MM.1S (cell line): ENCODE data around the gene ATP13A2.
"Not testable (repeated sequence)": the region's sequence is repeated elsewhere in the genome, so short reads cannot be mapped to it uniquely, and the experiment has no call there.

ENCODE experiments used
- DNase-seq: peaks from one replicate; pipeline ENCODE4 v3.0.0-alpha.2; 2015
- H2AFZ ChIP-seq: fragments of 300-600 bp; sonication (generic); 2 replicates; pipeline ENCODE4 v1.6.0; 2016; ENCODE audit warnings: antibody characterized with exemption, low read length
- H3F3A ChIP-seq: fragments of 300-600 bp; sonication (generic); 2 replicates; pipeline ENCODE4 v1.6.1; 2016; ENCODE audit warnings: mild to moderate bottlenecking, antibody characterized with exemption, low read length, moderate library complexity, mixed read lengths; ENCODE audit not compliant: insufficient read depth
- H3K27ac ChIP-seq: fragments of 300-600 bp; sonication (generic); 2 replicates; pipeline ENCODE4 v1.5.1; 2016; ENCODE audit warnings: mild to moderate bottlenecking, low read length
- H3K27me3 ChIP-seq: fragments of 300-600 bp; sonication (generic); replicated peaks from 2 replicates; pipeline ENCODE4 v1.6.0; 2016; ENCODE audit warnings: low read length; ENCODE audit not compliant: insufficient read depth
- H3K36me3 ChIP-seq: fragments of 300-600 bp; sonication (generic); replicated peaks from 2 replicates; pipeline ENCODE4 v1.6.1; 2016; ENCODE audit warnings: mild to moderate bottlenecking, low read length, mixed read lengths; ENCODE audit not compliant: insufficient read depth
- H3K4me1 ChIP-seq: fragments of 300-600 bp; sonication (generic); 2 replicates; pipeline ENCODE4 v1.6.1; 2016; ENCODE audit warnings: low read length, mixed read lengths
- H3K4me2 ChIP-seq: fragments of 300-600 bp; sonication (generic); 2 replicates; pipeline ENCODE4 v1.6.0; 2016; ENCODE audit warnings: low read depth, low read length
- H3K4me3 ChIP-seq: fragments of 300-600 bp; sonication (generic); 2 replicates; pipeline ENCODE4 v1.5.1; 2016; ENCODE audit warnings: low read length, mixed read lengths
- H3K79me2 ChIP-seq: fragments of 300-600 bp; sonication (generic); 2 replicates; pipeline ENCODE4 v1.6.1; 2016; ENCODE audit warnings: mixed run types, low read length, mixed read lengths
- H3K9ac ChIP-seq: fragments of 300-600 bp; sonication (generic); 2 replicates; pipeline ENCODE4 v1.6.1; 2016; ENCODE audit warnings: low read length, mixed read lengths
- H3K9me2 ChIP-seq: fragments of 300-600 bp; sonication (generic); replicated peaks from 2 replicates; pipeline ENCODE4 v1.6.1; 2016; ENCODE audit warnings: mild to moderate bottlenecking, low read length, mixed read lengths; ENCODE audit not compliant: insufficient read depth
- H3K9me3 ChIP-seq: fragments of 300-600 bp; sonication (generic); replicated peaks from 2 replicates; pipeline ENCODE4 v1.6.1; 2016; ENCODE audit warnings: mild to moderate bottlenecking, low read length, mixed read lengths; ENCODE audit not compliant: insufficient read depth
- H4K20me1 ChIP-seq: fragments of 300-600 bp; sonication (generic); 2 replicates; pipeline ENCODE4 v1.6.1; 2016; ENCODE audit warnings: mild to moderate bottlenecking, low read length, moderate library complexity, mixed read lengths; ENCODE audit not compliant: insufficient read depth
- CTCF ChIP-seq: fragments of 300-600 bp; sonication (generic); IDR thresholded peaks from 2 replicates; pipeline ENCODE4 v1.5.1; 2016; ENCODE audit warnings: antibody characterized with exemption, low read length, mixed read lengths
- EZH2 ChIP-seq: fragments of 300-600 bp; sonication (generic); optimal IDR thresholded peaks from 2 replicates; pipeline ENCODE3; 2017; ENCODE audit warnings: low read depth, mild to moderate bottlenecking, antibody characterized with exemption, low read length, mixed read lengths
- EZH2phosphoT487 ChIP-seq: fragments of 300-600 bp; sonication (generic); IDR thresholded peaks from 2 replicates; pipeline ENCODE4 v1.6.1; 2018; ENCODE audit warnings: antibody characterized with exemption, low read length

The ATP13A2 gene

GRCh38 chr1:16948282-16948891 is 63.3 kb downstream of the ATP13A2 start:
- not testable (repeated sequence) for H3K36me3 ChIP-seq, H2AFZ ChIP-seq, H3K9me2 ChIP-seq, H3K4me1 ChIP-seq, H3K9ac ChIP-seq, H3K4me2 ChIP-seq, H3K27me3 ChIP-seq, H3K79me2 ChIP-seq, H3F3A ChIP-seq, H4K20me1 ChIP-seq, DNase-seq, H3K4me3 ChIP-seq, H3K27ac ChIP-seq, H3K9me3 ChIP-seq

- no peaks in the 10 kb centered on the region for H4K20me1 ChIP-seq
- no peaks in the 10 kb centered on the region for H3K9me3 ChIP-seq
- no peaks in the 10 kb centered on the region for H3K9me2 ChIP-seq
- no peak for DNase-seq
- H2AFZ ChIP-seq: no peak overlapping the region
- no peaks in the 10 kb centered on the region for H3K4me1 ChIP-seq
- no peak overlapping the region for H3K4me3 ChIP-seq
- no peaks in the 10 kb centered on the region for H3K27me3 ChIP-seq
- H3K9ac ChIP-seq: no peak overlapping the region
- no peaks in the 10 kb centered on the region for H3K36me3 ChIP-seq
- no peaks in the 10 kb centered on the region for H3K79me2 ChIP-seq
- H3K4me2 ChIP-seq: no peak overlapping the region
- TF ChIP-seq CTCF: no peak
- no peak for TF ChIP-seq EZH2
- no peak for TF ChIP-seq EZH2phosphoT487
- H3K27ac ChIP-seq: no peak overlapping the region
- no peaks in the 10 kb centered on the region for H3F3A ChIP-seq
Measured at GRCh38 chr1:16946646-16947045, 65.1 kb downstream of the ATP13A2 start.

GRCh38 chr1:16946185-16946584 is 65.5 kb downstream of the ATP13A2 start:
- not testable (repeated sequence) for H3K9me2 ChIP-seq, H2AFZ ChIP-seq, H3K79me2 ChIP-seq, H3K4me1 ChIP-seq, H3F3A ChIP-seq, H3K4me3 ChIP-seq, H3K9me3 ChIP-seq, H4K20me1 ChIP-seq, DNase-seq, H3K27me3 ChIP-seq, H3K4me2 ChIP-seq, H3K27ac ChIP-seq, H3K36me3 ChIP-seq, H3K9ac ChIP-seq

- H3K27ac ChIP-seq, H3K36me3 ChIP-seq, H2AFZ ChIP-seq, H3K27me3 ChIP-seq, H3K9me3 ChIP-seq, H3K4me2 ChIP-seq, H3K9me2 ChIP-seq, DNase-seq, H3K4me1 ChIP-seq, H3F3A ChIP-seq, H3K9ac ChIP-seq, H3K79me2 ChIP-seq, H3K4me3 ChIP-seq, H4K20me1 ChIP-seq: not testable (repeated sequence)
Measured at GRCh38 chr1:16945512-16945911, 66.2 kb downstream of the ATP13A2 start.

- no peak for DNase-seq
- Histone ChIP-seq H3K4me1 (no peaks in the 10 kb centered on the region), H3K4me2 (no peak overlapping the region), H3F3A (no peaks in the 10 kb centered on the region), H3K9ac (no peak overlapping the region), H3K36me3 (no peaks in the 10 kb centered on the region), H4K20me1 (no peaks in the 10 kb centered on the region), H3K27me3 (no peaks in the 10 kb centered on the region), H3K9me2 (no peaks in the 10 kb centered on the region), H2AFZ (no peak overlapping the region), H3K27ac (no peak overlapping the region), H3K79me2 (no peaks in the 10 kb centered on the region), H3K4me3 (no peak overlapping the region), H3K9me3 (no peaks in the 10 kb centered on the region)
- TF ChIP-seq EZH2phosphoT487: no peak
- no peak for TF ChIP-seq EZH2
- no peak for TF ChIP-seq CTCF
Measured at GRCh38 chr1:16944038-16944437, 67.7 kb downstream of the ATP13A2 start.

- not testable (repeated sequence) for H3K9me2 ChIP-seq, DNase-seq, H4K20me1 ChIP-seq, H3K4me1 ChIP-seq, H3K27ac ChIP-seq, H3K79me2 ChIP-seq, H3K9me3 ChIP-seq, H3F3A ChIP-seq, H3K4me3 ChIP-seq, H3K27me3 ChIP-seq, H2AFZ ChIP-seq, H3K4me2 ChIP-seq, H3K36me3 ChIP-seq, H3K9ac ChIP-seq
Measured at GRCh38 chr1:16939386-16940180, 72.1 kb downstream of the ATP13A2 start.
